Activated naive CD8-positive, alpha-beta T cell treated with anti-CD3 and anti-CD28 coated beads, Interleukin-2, amount 50 U/mL, for 24 hours (primary cell): ENCODE results near the gene RPL12.
A peak's percentile ranks its signal among the peaks of the same experiment; 100 is the strongest.

ENCODE experiments used
- ATAC-seq: fragments of 150-1000 bp; cut with Tn5 transposase; one replicate; pipeline ENCODE4 v1.10.0; 2021
- DNase-seq: peaks from one replicate; pipeline ENCODE4 v3.0.0; 2021
- H3K27ac Mint-ChIP-seq: one replicate; pipeline ENCODE4 v1.8.0; 2021; ENCODE audit warnings: mild to moderate bottlenecking, mixed read lengths
- H3K27me3 Mint-ChIP-seq: one replicate; pipeline ENCODE4 v1.8.0; 2021; ENCODE audit warnings: mixed read lengths
- H3K36me3 Mint-ChIP-seq: one replicate; pipeline ENCODE4 v1.8.0; 2021; ENCODE audit warnings: low read depth, mixed read lengths
- H3K4me1 Mint-ChIP-seq: one replicate; pipeline ENCODE4 v1.8.0; 2021; ENCODE audit warnings: mixed read lengths
- H3K4me3 Mint-ChIP-seq: one replicate; pipeline ENCODE4 v1.8.0; 2021; ENCODE audit warnings: mild to moderate bottlenecking, moderate library complexity, mixed read lengths
- H3K9me3 Mint-ChIP-seq: one replicate; pipeline ENCODE4 v1.8.0; 2021; ENCODE audit warnings: mixed read lengths

The RPL12 gene

DNA sequence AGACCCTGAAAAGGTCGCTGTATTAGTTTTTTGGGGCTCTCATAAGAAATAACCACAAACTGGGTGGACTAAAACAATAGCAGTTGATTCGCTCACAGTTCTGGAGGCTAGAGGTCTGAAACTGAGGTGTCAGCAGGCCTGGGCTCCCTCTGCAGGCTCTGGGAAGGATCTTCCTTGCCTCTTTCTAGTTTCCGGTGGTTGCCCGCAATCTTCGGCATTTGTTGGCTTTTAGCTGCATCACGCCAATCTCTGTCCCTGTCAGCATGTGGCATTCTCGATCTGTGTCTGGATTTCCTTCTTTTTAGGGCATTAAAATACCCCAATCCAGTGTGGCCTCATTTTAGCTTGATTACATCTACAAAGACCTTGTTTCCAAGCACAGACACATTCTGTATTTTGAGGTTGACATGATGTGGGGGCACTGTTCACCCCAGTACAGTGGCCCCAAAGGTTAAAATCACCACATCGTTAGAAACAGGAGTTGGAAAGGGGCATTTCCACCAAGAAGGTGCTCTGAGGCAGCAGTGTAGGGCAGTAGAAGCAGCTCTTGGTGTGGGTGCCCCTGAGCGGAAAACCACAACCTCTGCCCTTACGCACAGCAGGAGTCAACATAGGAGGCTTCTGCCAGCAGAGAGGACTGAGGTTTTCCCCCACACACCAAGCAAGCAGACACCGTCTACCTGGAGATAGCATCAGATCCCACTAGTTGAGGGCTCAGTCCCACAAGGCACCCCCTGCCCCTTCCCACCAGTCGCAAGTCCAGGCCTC is 13.5 kb downstream of the RPL12 start:
- Mint-ChIP-seq H3K4me3 (no peak overlapping the region), H3K27me3 (no peaks in the 10 kb centered on the region), H3K9me3 (no peaks in the 10 kb centered on the region), H3K27ac (peak overlapping the region; percentile 55), H3K4me1 (peaks cover 19% of the 10 kb centered on the region), H3K36me3 (peaks cover 74% of the 10 kb centered on the region)
- peak; percentile 92 for ATAC-seq
- DNase-seq: peak; percentile 41

DNA sequence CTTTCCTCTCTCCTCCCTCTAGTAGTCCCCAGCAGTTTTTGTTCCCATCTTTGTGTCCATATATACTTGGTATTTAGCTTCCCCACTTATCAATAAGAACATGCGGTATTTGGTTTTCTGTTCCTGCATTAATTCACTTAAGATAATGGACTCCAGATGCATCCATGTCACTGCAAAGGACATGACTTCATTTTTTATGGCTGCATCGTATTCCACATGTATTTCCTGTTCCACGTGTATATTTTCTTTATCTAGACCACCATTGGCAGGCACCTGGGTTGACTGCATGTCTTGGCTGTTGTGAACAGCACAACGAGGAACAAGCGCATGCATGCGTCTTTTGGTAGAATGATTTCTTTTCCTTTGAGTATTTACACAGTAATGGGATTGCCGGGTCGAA is 20.8 kb downstream of the RPL12 start:
- no peak overlapping the region for H3K27ac Mint-ChIP-seq
- ATAC-seq (no peak), DNase-seq (no peak)
- no peaks in the 10 kb centered on the region for H3K9me3 Mint-ChIP-seq
- H3K4me1 Mint-ChIP-seq: peaks cover 48% of the 10 kb centered on the region
- no peak overlapping the region for H3K4me3 Mint-ChIP-seq
- no peaks in the 10 kb centered on the region for H3K27me3 Mint-ChIP-seq
- peaks cover 67% of the 10 kb centered on the region for H3K36me3 Mint-ChIP-seq

DNA sequence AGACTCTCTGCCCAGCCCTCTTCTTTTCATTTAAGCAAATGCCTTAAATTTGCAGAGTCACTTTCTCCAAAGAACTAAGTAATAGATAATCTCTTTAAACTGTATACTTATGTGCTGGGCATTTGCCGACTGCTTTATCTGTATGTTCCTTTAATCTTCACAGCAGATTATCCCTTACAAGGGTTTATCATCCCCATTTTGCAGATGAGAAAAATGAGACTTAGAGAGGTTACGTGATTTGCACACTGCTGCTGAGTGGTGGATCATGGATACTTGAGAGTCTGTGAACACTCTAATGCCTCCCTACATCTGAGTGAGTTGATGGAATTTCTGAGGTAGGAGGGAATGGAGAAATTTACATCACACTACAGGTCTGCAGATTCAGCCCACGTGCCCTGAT is 22.9 kb downstream of the RPL12 start:
- no peaks in the 10 kb centered on the region for H3K27me3 Mint-ChIP-seq
- H3K36me3 Mint-ChIP-seq: peaks cover 53% of the 10 kb centered on the region
- H3K9me3 Mint-ChIP-seq: no peaks in the 10 kb centered on the region
- DNase-seq (no peak), ATAC-seq (no peak)
- H3K4me1 Mint-ChIP-seq: peaks cover 64% of the 10 kb centered on the region
- peak overlapping the region; percentile 60 for H3K27ac Mint-ChIP-seq
- H3K4me3 Mint-ChIP-seq: no peak overlapping the region

DNA sequence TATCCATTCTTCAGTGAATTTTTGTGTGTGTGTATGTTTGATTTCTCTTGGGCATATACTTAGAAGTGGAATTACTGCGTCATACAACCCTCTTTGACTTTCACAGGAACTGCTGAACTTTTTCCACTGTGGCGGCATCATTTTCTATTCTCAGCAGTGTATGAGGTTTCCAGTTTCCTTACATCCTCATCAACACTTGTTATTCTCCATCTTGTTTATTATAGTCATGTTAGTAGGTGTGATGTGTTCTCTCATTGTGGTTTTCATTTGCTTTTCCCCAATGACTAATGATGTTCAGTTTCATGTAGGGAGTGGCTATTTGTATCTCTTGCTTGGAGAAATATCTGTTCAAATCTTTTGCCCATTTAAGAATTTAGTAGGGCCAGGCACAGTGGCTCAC is 24.4 kb downstream of the RPL12 start:
- peak; percentile 82 for ATAC-seq
- H3K27me3 Mint-ChIP-seq: no peaks in the 10 kb centered on the region
- H3K36me3 Mint-ChIP-seq: peaks cover 46% of the 10 kb centered on the region
- H3K4me3 Mint-ChIP-seq: peak overlapping the region; percentile 98
- peak overlapping the region; percentile 93 for H3K27ac Mint-ChIP-seq
- no peak for DNase-seq
- H3K4me1 Mint-ChIP-seq: peaks cover 72% of the 10 kb centered on the region
- H3K9me3 Mint-ChIP-seq: no peaks in the 10 kb centered on the region

DNA sequence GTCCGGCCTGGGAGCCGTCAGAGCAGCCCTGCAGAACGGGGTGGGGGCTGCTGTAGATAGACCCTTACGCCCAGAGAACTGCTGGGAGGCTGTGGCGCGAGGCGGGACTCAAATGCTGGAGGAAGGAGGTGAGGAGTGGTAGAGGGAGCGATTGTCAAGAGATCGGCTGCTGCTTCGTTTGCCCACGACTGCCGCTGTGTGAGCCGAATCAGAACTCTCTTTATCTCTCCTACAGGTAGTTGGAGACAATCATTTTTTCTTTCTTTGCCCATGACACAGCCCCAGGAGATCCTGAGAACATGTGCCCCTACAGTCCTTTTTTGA is 26.6 kb downstream of the RPL12 start:
- Mint-ChIP-seq H3K27me3 (no peaks in the 10 kb centered on the region), H3K9me3 (no peaks in the 10 kb centered on the region), H3K4me3 (peak overlapping the region; percentile 98), H3K27ac (peak overlapping the region; percentile 93), H3K36me3 (peaks cover 30% of the 10 kb centered on the region), H3K4me1 (peaks cover 64% of the 10 kb centered on the region)
- peak; percentile 38 for DNase-seq
- ATAC-seq: peak; percentile 17

DNA sequence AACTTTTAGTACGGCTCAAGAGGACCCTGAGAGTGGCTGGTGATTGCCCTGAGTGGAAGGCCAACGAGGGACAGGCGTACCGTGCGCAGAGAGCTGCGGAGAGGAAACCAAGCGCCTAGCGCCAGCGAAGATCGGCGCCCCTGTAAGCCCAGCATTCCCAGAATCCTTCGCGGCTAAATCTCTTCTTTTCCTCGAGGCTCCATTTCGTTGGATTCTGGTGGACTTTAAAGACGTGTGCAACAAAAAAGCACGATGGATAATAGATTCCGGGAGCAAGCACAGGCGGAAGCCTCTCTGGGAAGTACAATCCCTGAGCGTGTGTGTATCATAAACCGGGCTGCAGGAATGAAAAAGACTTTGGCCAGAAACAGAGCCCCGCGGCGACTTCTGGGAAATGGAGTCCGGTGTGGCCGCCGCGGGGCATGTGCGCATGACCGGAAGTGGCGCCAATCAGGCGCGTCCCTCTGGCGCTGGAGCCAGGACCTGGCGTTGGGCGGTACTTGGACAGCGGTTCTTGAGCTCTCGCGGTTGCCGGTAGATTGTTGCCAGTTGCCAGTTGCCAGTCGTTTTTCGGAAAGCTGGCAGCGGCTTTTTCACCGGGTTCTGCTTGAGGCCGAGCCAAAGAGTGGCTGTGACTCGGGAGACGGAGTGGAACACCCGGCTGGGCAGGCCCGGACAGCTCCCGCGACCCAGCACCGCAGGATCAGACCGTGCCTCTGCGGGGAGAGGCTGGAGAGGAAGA is 27.1 kb downstream of the RPL12 start, which contains the start of gene ZNF79:
Gene ZNF79, plus strand, starts transcription at position 449 of the 742 bp plus-strand sequence. CDS start 406 bp downstream, outside the sequence.
- H3K36me3 Mint-ChIP-seq: peaks cover 27% of the 10 kb centered on the region
- peaks cover 62% of the 10 kb centered on the region for H3K4me1 Mint-ChIP-seq
- DNase-seq: peak; percentile 95
- peak; percentile 67 for ATAC-seq
- peak within 1 kb of the TSS; percentile 98 for H3K4me3 Mint-ChIP-seq
- no peaks in the 10 kb centered on the region for H3K9me3 Mint-ChIP-seq
- H3K27ac Mint-ChIP-seq: peak within 1 kb of the TSS; percentile 93
- H3K27me3 Mint-ChIP-seq: no peaks in the 10 kb centered on the region

DNA sequence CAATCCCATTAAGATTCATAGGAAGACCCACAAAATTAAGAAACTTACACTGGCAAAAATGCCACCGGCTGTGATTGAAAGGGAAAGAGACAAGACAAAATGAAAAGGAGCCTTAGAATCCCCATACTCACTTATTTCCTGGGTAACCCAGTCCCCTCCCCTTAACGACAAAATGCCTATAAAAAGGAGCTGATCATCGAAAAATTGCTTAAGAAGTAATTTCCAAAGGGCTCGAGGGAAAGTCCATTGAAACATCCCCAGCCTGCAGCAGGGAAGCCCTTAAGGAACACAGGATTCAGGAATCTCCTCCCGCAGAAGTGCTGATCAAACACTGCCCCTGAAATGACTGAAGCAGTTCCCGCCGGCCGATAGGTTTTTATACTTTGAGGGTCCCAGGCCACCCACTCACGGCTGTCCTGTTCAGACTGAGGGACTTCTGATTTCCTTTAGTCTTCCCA is 27.7 kb downstream of the RPL12 start:
- Mint-ChIP-seq H3K4me3 (peak overlapping the region; percentile 98), H3K27me3 (no peaks in the 10 kb centered on the region), H3K27ac (peak overlapping the region; percentile 93), H3K9me3 (no peaks in the 10 kb centered on the region), H3K4me1 (peaks cover 56% of the 10 kb centered on the region), H3K36me3 (peaks cover 21% of the 10 kb centered on the region)
- no peak for DNase-seq
- no peak for ATAC-seq

DNA sequence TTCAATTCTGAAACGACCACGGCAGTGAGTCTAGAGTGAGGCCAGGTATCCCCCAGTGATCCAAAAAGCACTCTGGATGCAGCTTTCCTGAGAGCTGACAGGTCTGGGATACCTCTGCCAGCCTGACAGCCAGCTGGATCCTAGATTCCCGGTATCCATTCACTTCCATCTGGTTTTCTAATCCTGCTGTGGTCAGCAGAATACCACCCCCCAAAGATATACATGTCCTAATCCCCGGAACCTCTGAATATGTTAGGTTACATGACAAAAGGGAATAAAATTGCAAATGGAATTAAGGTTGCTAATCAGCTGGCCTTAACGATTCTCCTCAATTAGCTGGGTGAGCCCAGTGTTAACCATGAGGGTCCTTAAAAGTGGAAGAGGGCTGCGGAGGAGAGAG is 28.4 kb downstream of the RPL12 start:
- Mint-ChIP-seq H3K9me3 (no peaks in the 10 kb centered on the region), H3K27ac (peak overlapping the region; percentile 93), H3K4me3 (peak overlapping the region; percentile 98), H3K27me3 (no peaks in the 10 kb centered on the region), H3K4me1 (peaks cover 49% of the 10 kb centered on the region), H3K36me3 (peaks cover 14% of the 10 kb centered on the region)
- no peak for ATAC-seq
- DNase-seq: no peak

DNA sequence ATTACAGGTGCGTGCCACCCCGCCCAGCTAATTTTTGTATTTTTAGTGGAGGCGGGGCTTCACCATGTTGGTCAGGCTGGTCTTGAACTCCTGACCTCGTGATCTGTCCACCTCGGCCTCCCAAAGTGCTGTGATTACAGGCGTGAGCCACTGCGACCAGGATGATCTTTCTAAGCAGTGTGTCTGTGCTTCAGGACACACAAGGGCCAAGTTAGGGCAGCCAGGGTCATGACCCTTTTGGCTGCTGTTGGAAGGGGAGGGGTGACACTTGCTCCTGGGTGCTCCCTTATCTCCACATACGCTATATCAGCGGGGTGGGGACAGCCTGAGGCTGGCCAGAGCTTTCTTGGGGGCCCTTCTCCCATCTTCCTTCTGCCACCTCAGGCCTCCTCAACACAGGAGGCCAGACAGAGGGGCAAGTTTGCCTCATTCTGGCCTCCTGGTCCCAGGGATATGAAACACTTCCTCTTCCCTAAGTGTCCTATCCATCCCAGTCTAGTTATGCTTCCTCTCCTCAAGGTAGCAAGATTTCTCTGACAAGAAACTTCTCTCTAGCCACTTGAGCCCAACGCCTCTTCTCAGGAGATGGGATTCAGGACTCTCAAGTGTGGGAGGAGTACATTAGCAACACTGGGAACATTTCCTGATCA is 28.9 kb downstream of the RPL12 start:
- H3K27me3 Mint-ChIP-seq: no peaks in the 10 kb centered on the region
- peak overlapping the region; percentile 98 for H3K4me3 Mint-ChIP-seq
- peaks cover 44% of the 10 kb centered on the region for H3K4me1 Mint-ChIP-seq
- peak overlapping the region; percentile 20 for H3K27ac Mint-ChIP-seq
- H3K36me3 Mint-ChIP-seq: peaks cover 10% of the 10 kb centered on the region
- no peak for ATAC-seq
- H3K9me3 Mint-ChIP-seq: no peaks in the 10 kb centered on the region
- DNase-seq: no peak

DNA sequence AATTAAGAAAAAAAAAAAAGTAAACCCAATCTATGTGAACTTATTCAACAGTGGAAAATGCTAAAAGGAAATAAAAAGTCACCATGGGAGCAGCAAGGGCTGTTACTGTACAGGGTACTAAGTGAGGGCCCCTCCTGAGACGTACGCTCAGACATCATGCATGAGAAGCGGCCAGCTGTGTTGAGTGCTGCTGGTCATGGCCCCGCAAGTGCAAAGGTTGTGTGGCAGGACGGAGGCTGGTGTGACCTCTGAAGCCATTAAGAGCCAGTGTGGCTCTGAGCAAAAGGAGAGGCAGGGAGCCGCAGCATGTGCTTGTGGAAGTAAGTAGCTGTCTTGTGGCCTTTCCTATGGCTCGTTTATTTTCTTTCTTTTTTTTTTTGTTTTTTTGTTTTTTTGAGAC is 30.1 kb downstream of the RPL12 start:
- no peak for DNase-seq
- H3K4me1 Mint-ChIP-seq: peaks cover 33% of the 10 kb centered on the region
- H3K9me3 Mint-ChIP-seq: no peaks in the 10 kb centered on the region
- H3K27me3 Mint-ChIP-seq: peaks cover 2% of the 10 kb centered on the region
- H3K27ac Mint-ChIP-seq: no peak overlapping the region
- ATAC-seq: no peak
- no peak overlapping the region for H3K4me3 Mint-ChIP-seq
- H3K36me3 Mint-ChIP-seq: peaks cover 3% of the 10 kb centered on the region

DNA sequence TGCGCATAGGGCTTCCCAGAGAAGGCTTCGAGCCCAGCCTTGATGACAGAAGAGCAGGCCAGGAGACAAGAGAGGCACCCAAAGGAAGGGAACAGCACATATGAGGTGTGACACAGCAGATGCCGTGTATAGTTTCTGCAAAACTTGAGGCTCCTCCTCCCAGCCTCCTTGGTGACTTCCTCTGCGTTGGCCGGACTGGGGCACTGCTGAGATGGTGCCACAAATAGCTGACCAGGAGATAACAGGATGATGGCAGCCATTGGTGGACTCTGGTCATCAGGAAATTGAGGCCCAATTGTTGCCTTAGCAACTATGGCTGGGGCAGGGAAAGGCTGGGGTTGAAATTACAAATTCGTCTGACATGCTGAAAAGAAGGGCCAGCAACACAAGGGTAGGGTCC is 31.9 kb downstream of the RPL12 start:
- no peak overlapping the region for H3K4me3 Mint-ChIP-seq

DNA sequence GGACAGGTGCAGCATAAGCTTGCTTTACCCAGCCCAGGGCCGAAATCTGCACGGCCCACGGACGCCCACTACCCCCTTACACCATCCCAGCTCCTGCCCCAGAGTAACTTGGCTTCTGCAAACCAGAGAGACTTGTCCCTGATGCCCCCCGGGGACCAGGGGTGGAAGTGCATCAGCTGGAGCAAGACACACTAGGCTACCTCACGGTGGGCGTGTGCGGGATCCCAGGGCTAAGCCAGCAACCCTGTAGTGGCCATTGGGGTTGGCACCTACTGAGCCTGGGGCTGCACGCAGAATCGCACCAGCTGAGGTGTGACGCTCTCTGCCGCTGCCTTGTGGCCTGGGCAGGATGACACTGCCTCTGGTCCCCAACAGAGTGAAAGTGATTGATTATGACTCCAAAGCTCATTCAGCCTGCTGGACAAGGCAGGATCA is 33.2 kb downstream of the RPL12 start:
- Mint-ChIP-seq H3K36me3 (no peaks in the 10 kb centered on the region), H3K9me3 (no peaks in the 10 kb centered on the region), H3K27me3 (peaks cover 18% of the 10 kb centered on the region), H3K27ac (no peak overlapping the region), H3K4me1 (peaks cover 8% of the 10 kb centered on the region), H3K4me3 (no peak overlapping the region)
- ATAC-seq (peak; percentile 73), DNase-seq (peak; percentile 48)

More for the DNA sequence above, 31.9 kb downstream of the RPL12 start:
- no peak for ATAC-seq
- peaks cover 16% of the 10 kb centered on the region for H3K4me1 Mint-ChIP-seq
- no peak overlapping the region for H3K27ac Mint-ChIP-seq
- DNase-seq: no peak
- H3K9me3 Mint-ChIP-seq: no peaks in the 10 kb centered on the region
- peaks cover 11% of the 10 kb centered on the region for H3K27me3 Mint-ChIP-seq
- H3K36me3 Mint-ChIP-seq: no peaks in the 10 kb centered on the region

DNA sequence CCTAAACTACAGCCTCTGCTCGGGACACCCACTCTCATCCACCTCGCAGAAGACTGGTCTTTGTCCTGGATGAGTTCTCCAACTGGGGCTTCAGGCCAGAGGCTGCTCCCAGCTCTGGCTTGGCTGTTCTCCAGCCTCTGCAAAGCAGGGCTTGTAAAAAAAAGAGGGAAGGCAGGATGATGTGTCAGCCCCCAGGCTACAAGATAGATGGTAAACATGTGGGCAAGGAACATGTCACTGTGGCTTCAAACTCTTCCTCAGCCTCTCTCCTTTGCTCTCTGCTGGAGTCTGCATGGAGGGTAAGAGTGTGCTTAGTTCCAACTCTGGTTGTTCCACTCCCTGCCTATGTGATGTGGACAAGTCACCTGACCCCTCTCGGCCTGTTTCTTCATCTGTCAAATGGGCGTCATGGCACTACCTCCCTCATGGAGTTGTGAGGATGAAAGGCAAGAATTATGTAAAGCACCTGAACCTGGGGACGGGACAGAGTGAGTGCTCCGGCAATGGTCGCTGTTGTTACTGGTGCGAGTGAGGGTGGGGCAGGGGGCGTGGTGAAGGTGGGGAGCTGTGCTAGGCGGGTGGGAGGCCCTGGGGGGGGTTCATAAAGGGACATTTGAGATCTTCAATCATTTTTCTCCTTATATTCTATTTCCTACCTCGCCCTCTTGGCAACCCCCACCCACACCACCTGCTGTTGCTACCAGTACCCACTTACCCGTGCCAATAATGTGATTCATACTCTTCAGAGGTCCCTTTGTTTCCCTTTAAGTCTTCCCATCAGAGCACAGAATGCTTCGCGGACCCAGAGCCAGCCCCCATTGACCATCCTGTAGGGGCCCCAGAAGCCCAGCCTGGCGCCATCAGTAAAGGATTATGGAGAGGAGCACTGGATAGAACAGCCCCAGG is 33.8 kb downstream of the RPL12 start:
- H3K27me3 Mint-ChIP-seq: peaks cover 19% of the 10 kb centered on the region
- ATAC-seq (no peak), DNase-seq (no peak)
- peaks cover under 1% of the 10 kb centered on the region for H3K4me1 Mint-ChIP-seq
- H3K27ac Mint-ChIP-seq: no peak overlapping the region
- H3K4me3 Mint-ChIP-seq: no peak overlapping the region
- H3K36me3 Mint-ChIP-seq: no peaks in the 10 kb centered on the region
- no peaks in the 10 kb centered on the region for H3K9me3 Mint-ChIP-seq

DNA sequence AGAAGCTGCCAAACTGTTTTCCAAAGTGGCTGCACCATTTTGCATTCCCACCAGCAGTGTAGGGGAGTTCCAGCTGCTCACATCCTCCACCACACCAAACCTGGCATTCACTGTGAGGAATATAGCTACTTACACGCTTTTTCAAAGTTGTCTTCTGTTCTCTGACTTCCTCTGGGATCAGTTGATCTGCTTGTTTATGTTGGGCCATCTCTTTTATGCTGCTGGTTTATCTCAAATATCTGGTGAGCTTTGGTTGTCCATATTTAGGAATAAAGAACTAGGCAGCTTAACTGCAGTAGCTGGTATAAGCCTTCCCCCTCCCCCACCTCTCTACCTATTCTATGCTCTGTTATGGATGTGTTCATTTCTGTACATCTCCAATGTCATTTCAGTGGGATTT is 35.5 kb downstream of the RPL12 start:
- DNase-seq (no peak), ATAC-seq (no peak)
- H3K4me3 Mint-ChIP-seq: no peak overlapping the region
- H3K27me3 Mint-ChIP-seq: peaks cover 29% of the 10 kb centered on the region
- H3K9me3 Mint-ChIP-seq: no peaks in the 10 kb centered on the region
- no peak overlapping the region for H3K27ac Mint-ChIP-seq
- no peaks in the 10 kb centered on the region for H3K4me1 Mint-ChIP-seq
- H3K36me3 Mint-ChIP-seq: no peaks in the 10 kb centered on the region
